GM21390 (cell line): ENCODE data around the gene TINCR.
"Not testable (repeated sequence)": the region's sequence is repeated elsewhere in the genome, so short reads cannot be mapped to it uniquely, and the experiment has no call there.

ENCODE experiments used
- ATAC-seq: cut with Tn5 transposase; IDR thresholded peaks from one replicate; pipeline ENCODE4 v1.9.1; 2021; ENCODE audit not compliant: unreplicated experiment

Gene TINCR

DNA sequence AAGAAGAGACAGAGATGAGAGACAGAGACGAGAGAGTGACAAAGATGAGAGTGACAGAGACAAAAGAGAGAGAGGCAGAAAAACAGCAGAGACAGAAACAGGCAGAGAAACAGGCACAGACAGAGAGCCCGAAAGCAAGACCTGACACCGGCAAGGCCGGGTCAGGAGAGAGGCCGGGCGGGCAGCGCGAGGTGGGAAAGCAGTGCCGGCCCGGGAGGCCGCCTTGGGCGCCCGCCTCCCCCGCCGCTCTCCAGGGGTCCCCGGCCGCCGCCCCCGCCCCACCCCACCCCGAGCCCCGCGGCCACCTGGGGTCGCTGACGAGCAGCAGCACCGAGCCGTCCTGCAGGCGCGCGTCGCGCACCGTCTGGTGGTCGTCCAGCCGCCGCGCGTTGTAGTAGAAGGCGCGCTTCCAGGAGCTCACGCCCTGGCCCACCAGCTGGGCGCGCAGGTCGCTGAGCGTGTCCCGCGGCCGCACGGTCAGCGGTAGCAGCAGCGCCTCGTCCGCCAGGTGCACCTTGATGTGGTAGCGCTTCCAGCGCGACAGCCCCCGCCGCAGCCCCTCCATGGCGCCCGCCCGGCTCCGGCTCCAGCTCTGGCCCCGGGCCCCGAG, at the start of gene TINCR:
TSS of gene TINCR (minus strand) at position 594 of the 610 bp plus-strand sequence.
- ATAC-seq = no peak

GRCh38 chr19:5617080-5617479, 49.3 kb upstream of the TINCR start:
- ATAC-seq = no peak

GRCh38 chr19:5615756-5616327, 48.1 kb upstream of the TINCR start:
- ATAC-seq = no peak

DNA sequence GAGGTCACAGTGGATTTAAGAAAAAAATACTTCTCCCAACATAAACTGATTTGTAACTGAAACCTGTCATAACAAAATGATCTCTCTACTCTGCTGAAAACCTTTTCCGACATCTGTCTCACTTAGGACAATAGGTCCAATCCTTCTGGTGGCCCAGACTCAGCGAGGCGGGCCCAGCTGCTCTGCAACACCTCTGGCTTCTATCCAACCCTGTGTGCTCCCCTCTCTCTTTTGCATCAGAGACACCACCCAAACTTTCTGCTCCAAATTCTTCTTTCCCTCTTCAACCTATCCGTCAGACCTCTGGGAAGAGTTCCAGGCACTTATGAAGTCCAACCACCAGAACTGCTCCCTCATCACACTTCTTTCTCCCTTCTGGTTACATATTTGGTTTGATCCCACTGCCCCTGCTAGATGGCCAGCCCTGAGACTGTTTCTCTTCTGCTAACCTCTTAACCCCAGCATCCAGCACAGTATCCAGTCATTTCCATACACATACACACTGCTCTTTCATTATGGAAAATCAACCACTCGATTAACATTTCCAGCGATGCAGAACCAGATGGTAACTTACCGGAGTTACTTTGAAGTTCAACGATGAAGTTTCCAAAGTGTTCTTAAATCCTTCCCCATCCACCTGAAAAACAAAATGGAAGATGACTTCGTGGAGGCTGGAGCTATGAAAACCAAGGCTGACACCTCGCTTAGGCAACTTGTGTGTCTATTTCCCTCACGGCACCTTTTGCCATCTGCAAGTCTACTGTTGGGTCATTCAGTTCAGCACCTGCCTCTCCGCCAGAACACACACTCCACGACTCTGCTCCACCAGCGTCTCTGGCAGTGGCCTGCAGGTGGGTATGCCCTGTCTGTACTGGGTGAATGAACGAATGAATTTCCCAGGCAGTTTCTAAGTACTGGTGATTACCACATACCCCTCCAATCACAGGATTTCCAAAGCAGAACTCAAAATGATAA, 45.4 kb upstream of the TINCR start:
- ATAC-seq = no peak

DNA sequence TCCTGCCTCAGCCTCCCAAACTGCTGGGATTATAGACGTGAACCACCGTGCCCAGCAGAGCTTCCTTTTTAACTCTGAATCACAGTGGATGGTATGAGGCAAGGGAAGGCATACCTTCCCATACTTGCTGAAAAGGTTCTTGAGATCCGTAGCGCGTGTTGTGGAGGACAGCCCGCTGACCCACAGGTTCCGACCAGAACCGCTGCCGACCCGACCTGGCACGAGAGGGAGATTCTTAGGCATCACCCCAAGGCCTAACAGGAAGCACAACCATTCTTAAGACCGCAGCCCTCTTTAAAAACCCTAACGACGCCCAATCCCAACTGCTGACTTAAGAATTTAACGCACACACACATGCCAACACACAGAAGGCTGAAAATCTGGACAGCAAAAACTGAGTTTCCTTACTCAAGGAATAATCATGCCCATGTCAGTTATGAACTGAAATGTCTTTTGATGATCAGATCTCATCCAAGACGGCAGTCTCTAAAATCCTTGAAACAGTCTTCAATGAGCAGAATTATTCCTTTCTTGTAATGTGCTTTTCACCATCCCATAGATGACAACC, 42.2 kb upstream of the TINCR start:
- ATAC-seq = no peak

DNA sequence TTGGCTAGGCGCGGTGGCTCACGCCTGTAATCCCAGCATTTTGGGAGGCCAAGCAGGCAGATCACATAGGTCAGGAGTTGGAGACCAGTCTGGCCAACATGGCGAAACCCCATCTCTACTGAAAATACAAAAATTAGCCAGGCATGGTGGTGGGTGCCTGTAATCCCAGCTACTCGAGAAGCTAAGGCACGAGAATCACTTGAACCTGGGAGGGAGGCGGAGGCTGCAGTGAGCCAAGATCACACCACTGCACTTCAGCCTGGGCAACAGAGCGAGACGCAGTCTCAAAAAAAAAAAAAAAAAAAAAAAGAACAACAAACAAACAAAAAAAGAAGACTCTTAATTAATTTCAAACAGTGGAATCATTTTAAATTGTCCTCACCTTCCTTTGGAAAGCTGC, 41.0 kb upstream of the TINCR start:
- not testable (repeated sequence) for ATAC-seq

GRCh38 chr19:5608291-5608690, 40.5 kb upstream of the TINCR start:
- ATAC-seq = no peak

GRCh38 chr19:5607318-5608275, 39.8 kb upstream of the TINCR start:
- no peak for ATAC-seq

DNA sequence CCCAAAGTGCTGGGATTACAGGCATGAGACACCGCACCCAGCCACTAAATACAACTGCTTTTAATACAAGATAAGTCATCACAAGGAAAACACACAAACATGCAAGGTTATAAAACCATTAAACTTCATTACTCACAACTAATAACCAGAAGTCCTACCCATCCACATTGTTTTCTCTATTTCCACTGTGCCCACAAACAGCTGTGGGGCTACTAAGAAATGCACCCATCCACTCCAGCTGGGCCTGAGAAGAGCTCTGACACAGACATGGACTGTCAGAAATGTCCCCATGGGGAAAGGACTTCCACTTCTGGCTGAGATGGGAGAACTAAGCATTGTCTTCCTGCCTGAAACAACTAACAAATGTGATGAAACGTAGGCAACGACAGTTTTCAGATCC, 37.6 kb upstream of the TINCR start:
- ATAC-seq = no peak

DNA sequence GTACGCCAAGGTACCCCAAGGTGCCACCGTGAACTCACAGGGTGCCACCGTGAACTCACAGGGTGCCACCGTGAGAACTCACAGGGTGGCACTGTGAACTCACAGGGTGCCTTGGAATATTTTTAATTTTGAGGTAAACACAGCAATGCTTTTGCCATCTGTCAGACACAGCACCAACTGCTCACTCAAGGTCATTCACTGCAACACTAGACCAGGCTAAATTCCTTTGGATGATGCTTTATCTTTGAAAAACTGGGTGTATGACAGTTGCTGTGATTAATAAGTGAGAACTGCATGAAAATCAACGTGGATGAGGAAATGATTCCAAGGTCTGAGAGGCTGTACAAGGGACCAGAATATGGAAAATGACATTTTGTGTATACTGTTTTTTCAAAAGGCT, 35.9 kb upstream of the TINCR start:
- no peak for ATAC-seq

GRCh38 chr19:5600797-5601196, 33.0 kb upstream of the TINCR start:
- no peak for ATAC-seq

GRCh38 chr19:5595745-5596144, 28.0 kb upstream of the TINCR start:
- no peak for ATAC-seq

DNA sequence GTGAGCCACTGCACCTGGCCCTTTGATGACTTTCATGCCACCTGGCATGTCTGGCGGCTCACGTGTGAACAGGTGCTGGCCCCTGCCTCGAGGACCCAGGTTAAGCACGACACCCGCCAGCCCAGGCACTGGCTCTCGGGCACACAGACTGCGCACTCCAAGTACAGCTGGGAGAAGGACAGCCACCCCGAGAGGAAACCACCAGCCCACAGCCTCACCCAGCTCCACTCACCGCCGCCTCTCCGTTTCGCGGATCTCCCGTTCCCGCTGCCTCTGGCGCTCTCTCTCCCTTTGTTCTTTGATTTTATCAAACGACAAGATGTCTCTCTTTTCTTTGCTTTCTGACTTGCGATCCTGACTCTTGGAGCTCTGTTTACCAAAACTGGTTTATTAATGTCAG, 27.4 kb upstream of the TINCR start:
- no peak for ATAC-seq

- ATAC-seq = no peak
Measured at GRCh38 chr19:5594521-5594950, 26.8 kb upstream of the TINCR start.

DNA sequence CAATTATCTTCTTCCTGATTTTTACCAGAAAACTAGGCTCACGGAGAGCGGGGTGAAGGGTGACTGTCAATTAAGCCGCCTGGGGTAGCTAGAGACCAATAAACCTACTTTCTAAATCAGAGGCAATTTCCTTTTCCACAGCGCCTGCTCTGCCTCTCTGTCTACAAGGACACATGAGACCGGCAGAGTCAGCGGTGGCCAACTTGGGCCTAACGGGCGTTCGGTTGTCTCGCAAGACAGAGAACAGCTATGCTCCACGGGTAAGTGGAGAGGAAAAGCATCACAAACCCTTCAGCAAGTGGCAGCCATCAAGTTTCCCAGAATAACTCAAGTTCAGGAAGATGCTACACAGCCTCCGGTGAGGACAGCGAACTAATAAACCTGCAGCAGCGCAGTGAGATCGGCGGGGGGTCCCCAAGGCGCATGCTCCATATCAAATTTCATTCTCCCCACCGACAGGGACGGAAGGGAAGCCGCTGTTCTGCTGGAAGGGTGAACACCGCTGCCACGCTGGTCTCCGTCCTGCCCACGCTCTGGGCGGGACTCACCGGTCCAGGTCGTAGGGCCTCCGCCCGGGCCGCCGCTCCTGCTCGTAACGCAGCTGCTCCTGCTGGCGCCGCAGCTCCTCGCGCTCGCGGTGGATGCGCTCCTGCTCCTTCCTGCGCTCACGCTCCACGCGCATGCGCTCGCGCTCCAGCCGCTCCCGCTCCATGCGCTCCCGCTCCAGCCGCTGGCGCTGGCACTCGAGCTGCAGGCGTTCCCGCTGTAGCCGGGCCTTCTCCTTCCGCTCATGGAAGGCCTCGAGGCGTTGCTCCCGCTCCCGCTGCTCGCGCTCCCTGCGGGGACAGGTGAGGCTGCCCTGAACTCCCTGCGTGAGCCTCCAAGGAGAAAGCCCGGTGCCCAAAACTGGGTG, 25.8 kb upstream of the TINCR start:
- ATAC-seq = no peak

DNA sequence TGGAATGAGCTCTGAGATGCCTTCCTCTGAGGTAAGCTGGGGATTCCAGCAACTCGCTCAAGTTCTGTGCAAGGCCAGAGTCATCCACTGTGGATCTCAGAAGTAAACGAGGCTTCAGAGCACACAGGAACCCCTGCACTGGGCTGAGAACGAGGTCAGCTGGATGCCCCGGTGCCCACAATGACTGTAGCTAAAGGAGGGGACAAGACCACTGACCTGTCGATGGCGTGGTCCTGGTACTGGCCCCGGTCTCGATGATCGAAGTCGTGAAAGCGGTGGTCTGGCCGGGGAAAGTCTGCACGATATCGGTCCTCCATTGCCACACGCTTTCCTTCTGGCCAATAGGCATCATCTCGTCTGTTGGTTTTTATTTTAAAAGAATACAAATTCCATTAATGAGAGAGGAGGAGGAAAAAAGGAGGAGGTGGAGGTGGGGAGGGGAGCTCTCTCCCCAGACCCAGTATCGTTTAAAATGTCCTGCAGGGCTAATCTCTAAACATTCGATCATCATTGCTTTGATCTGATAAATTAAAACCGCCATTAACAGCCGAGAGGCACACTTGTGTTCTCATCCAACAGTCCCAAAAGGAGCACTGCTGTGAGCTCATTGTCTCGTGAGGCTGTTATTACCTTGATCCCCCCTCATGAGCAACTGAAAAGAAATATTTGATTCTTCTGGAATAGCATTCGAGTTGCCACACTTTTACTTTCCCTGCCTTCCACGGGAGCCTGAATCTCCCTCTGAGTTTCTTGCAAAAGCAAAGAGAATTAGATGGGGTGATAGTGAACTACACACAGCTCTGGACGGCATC, 25.0 kb upstream of the TINCR start:
- ATAC-seq = no peak

GRCh38 chr19:5591476-5591875, 23.7 kb upstream of the TINCR start:
- no peak for ATAC-seq

- no peak for ATAC-seq
Measured at GRCh38 chr19:5590865-5591154, 23.1 kb upstream of the TINCR start.
